Umbilical cord (tissue), 2 donors: ENCODE results near the gene PNMA8C. TPM values are rescaled to one million over a fixed set of nuclear protein-coding genes. Genes with fewer than 3 reads are reported as not detected.
A peak's percentile ranks its signal among the peaks of the same experiment; 100 is the strongest.

Experiments used
- DNase-seq: peaks from one replicate; pipeline ENCODE4 v3.0.0-alpha.2; 2015; ENCODE audit warnings: low spot score
- total RNA-seq: library from RNA; depleted of rRNA; stranded (reverse); fragments of >200 nt; gene quantifications from one replicate; pipeline ENCODE4 v1.2.3, GENCODE V29; 2014; ENCODE audit warnings: low replicate concordance; ENCODE audit not compliant: insufficient read depth

Gene PNMA8C
- not detected for total RNA-seq

- DNase-seq: peak; percentile 70
These were observed at the start of gene PNMA8C for GRCh38 chr19:46428239-46429135. Gene PNMA8C, minus strand, starts transcription at chr19:46428936. Its CDS starts 577 bp downstream, at chr19:46428359.

DNA sequence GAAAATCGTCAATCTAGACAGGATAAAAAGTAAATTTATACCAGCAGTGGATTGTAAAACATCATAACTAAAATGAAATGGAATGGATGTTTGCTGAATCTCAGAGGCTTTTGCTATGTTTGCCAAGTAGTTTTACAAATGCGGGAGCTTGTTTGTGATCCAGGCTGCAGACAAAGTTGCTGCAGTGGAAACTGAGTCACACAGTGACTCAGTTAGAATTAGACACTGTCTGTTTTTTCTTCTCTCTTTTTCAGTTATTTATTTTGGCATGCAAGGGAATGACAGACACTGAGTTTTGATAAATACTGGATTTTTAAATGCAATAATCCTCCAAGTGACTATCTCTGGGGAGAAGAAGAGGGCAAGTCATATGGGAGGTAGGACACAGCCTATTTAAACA is 47.2 kb upstream of the PNMA8C start:
- no peak for DNase-seq

GRCh38 chr19:46474211-46474610 is 45.5 kb upstream of the PNMA8C start:
- no peak for DNase-seq

DNA sequence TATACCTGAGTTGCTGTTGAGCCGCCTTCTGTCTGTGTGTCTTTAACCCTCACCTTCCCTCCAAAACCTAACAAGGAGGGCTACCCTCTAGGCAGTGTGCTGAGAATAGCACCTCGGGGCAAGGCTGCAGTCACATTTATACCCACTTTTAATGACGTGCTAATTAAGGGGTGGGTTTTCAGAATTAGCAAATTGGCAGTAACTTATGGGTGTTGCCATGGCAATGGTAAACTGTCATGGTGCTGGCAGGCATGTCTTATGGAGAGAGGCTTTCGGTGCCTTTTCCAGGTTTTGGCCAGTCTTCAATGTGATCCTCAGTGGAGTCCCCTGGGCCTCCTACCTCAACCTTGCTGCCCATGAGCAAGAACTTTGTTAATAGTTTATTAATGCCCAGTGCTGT is 43.9 kb upstream of the PNMA8C start:
- DNase-seq: no peak

DNA sequence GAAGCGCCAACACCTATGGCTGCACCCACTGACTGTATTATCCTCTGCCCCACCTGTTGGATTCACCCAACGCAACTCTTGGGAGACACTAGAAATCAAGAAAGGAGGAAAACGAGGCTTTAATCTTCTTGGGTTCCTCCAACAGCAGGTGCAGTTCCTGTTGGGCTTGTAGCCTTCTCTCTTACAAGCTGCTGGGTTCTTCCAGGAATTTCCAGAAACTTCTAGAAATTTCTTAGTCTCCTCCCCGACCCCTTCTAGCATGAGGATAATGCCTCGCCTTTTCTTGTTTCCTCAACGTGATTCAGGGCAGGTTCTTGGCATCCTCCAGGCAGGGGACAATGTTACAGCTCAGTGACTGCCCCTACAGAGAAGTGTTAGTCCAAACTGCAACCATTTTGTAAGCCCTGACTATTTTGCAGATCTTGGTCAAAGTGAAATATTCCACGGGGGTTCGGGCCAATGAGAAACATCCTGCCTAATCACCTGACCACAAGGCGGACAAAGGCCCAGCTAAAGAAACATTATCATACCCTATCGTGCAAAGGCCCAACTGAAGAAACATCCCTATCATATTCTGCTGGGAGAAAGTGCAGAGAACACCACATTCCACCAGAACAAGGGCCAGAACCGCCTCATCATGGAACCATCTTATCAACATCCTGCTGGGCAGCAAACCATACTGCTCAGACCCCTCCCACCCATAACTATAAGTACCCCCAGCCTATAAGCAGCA is 43.2 kb upstream of the PNMA8C start:
- no peak for DNase-seq

DNA sequence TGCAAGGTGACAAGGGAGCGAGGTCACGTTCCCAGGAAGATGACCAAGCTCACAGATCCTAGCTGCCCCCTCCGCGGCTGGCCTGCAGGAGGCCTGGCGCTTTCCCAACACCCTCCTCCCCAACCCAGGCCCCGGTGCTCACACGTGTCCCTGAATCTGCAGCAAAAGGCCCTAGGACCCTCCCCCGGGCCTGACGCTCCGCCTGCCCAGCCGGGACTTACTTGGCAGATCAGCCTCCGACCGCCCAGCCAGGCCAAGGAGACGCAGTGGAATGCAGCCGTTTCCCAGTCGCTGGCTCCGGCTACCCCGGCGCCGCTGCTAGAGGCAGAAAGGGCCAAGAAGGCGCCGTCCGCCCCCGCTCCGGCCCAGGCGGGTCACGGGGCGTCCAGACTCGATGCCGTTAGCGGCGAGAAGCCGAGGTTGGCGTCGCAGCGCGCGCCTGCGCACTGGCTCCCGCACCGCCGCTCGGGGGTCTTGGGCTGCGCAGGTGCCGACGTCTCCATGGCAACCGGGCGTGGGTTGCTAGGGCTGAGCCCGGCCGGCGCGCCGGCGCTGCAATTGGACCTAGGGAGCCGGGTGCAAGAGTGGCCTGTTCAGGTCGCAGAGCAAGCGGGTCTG is 42.5 kb upstream of the PNMA8C start, which contains the start of gene PNMA8A:
Gene PNMA8A, minus strand, starts transcription at position 448 of the 618 bp plus-strand sequence. CDS start 528 bp downstream, outside the sequence.
- DNase-seq: peak; percentile 88

DNA sequence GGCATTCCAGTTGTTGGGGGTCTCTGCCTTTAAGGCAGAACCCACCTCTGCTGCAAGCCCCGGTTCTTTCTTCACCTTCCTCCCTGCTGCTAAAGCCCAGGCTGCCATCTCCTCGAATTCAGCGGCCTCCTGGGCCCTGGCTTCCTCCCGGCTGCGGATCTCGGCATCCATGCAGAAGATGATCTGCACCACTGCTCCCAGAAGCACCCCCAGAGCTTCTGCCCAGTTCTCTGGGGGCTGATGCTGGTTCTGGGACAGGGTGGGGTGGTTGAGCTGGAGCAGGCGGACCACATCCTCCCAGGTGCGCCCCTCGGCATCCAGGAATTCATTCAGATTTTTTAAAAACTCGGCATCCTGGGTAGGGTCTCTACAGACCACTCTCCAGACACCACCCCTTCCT is 41.6 kb upstream of the PNMA8C start:
- DNase-seq: no peak

GRCh38 chr19:46469541-46470185 is 40.9 kb upstream of the PNMA8C start:
- DNase-seq: no peak

GRCh38 chr19:46466536-46467196 is 37.9 kb upstream of the PNMA8C start:
- peak; percentile 57 for DNase-seq

DNA sequence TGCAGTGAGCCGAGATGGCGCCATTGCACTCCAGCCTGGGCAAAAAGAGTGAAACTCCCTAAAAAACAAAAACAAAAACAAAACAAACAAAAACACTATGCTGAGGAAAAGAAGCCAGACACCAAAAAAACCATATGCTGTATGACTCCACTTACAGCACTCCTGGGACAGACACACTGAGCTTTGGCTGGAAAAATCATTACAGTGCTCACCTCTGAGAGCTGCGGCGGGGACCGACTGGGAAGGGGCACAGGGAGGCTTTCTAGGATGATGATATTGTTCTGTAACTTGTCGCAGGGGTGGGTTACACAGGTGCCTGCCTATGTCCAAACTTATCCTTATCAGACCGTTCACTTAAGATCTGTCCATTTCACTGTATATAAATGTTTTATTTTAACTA is 34.8 kb upstream of the PNMA8C start:
- DNase-seq: no peak

- no peak for DNase-seq
These were observed 32.8 kb upstream of the PNMA8C start for GRCh38 chr19:46461537-46461936.

- DNase-seq: no peak
These were observed 32.2 kb upstream of the PNMA8C start for GRCh38 chr19:46460981-46461380.

DNA sequence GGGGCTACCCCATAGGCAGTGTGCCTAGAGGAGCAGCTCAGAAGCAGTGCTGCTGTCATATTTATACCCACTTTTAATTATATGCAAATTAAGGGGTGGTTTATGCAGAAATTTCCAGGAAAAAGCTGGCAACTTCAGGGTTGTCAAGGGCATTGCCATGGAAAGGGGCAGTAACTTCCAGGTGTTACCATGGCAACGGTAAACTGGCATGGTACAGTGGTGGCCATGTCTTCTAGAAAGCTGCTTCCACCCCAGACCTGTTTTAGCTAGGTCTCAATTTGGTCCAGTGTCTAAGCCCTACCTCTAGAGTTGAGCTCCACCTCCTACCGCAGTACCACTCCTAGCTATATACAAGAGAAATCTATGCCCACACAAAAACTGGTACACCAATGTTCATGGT is 31.3 kb upstream of the PNMA8C start:
- DNase-seq: no peak

- no peak for DNase-seq
These were observed 28.2 kb upstream of the PNMA8C start for GRCh38 chr19:46456930-46457329.

DNA sequence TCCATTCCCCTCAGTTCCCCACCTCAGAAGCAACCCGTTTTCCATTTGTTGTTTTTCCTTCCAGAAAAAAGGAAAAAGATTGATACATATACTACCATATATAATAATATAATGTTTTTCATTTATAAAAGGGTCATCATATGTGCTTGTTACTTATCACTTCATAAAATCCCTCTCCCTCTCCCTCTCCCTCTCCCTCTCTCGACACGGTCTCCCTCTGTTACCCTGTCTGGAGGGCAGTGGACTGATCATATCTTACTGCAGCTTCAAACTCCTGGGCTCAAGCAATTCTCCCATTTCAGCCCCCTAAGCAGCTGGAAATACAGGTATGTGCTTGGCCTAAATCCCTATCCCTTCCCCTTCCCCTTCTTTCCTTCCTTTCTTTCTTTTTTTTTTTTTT is 25.5 kb upstream of the PNMA8C start:
- DNase-seq: no peak

- peak; percentile 46 for DNase-seq
These were observed 24.9 kb upstream of the PNMA8C start for GRCh38 chr19:46453661-46454060.

DNA sequence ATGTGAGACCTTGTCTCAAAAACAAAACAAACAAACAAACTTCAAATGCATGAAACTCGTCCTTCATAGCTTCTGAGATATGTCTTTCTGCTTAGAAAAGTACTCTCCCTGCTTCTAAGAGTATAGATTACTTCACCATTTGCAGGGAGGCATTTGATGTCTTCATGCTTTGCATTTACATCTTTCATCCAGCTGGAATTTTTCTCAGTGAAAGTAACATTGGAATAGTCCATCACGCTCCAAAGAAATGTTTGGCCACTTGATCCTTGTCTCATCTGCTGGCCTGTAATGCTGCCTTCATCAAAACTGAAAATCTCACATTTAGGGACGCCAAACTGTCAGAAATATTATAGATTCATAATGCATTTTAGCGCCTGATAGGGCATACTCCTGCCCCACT is 23.4 kb upstream of the PNMA8C start:
- no peak for DNase-seq

- no peak for DNase-seq
These were observed 22.6 kb upstream of the PNMA8C start for GRCh38 chr19:46451352-46451751.

GRCh38 chr19:46450737-46451136 is 22.0 kb upstream of the PNMA8C start:
- DNase-seq: no peak

- no peak for DNase-seq
These were observed 20.5 kb upstream of the PNMA8C start for GRCh38 chr19:46449228-46449627.

DNA sequence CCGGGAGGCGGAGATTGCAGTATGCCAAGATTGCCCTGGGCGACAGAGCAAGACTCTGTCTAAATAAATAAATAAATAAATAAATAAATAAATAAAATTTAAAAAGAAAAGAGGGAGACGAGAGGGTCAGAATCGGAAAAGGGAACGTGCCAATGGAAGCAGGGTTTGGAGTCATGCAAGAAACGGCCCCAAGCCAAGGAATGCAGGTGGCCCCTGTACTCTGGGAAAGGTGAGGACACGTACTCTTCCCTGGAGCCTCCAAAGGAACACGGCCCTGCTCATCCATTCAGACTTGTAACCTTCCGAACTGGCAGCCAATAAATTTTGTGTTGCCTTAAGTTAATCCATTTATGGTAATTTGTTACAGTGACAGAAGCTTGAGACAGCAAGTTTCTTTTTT is 19.9 kb upstream of the PNMA8C start:
- no peak for DNase-seq
